Brain microvascular endothelial cell (primary cell): ENCODE results near the gene COMMD10.

Experiments used
- DNase-seq: peaks from one replicate; pipeline ENCODE4 v3.0.0-alpha.2; 2020
- H3K27ac ChIP-seq: fragments of 250-450 bp; sonication (Bioruptor Pico); 2 replicates; pipeline ENCODE4 v1.5.1; 2020; ENCODE audit warnings: mild to moderate bottlenecking, moderate library complexity
- H3K27me3 ChIP-seq: fragments of 250-450 bp; sonication (Bioruptor Pico); replicated peaks from 2 replicates; pipeline ENCODE4 v1.5.1; 2020; ENCODE audit warnings: mild to moderate bottlenecking
- H3K36me3 ChIP-seq: fragments of 250-450 bp; sonication (Bioruptor Pico); replicated peaks from 2 replicates; pipeline ENCODE4 v1.5.1; 2020; ENCODE audit warnings: mild to moderate bottlenecking
- H3K4me3 ChIP-seq: 2 replicates; pipeline ENCODE4 v1.5.1; 2011; ENCODE audit warnings: low read depth, mild to moderate bottlenecking, control low read depth, low read length, moderate library complexity
- in situ Hi-C: cut with HindIII; loops from 2 replicates; pipeline ENCODE4 v1.10.0; 2017; ENCODE audit warnings: low sequenced_read_pairs, low pct_ligation_motif_present
- TF ChIP-seq, protein P1 (sequence below): IDR thresholded peaks from 2 replicates; pipeline ENCODE4 v1.5.1; 2011; ENCODE audit warnings: low read depth, mild to moderate bottlenecking, moderate library complexity, low read length, control low read depth, inconsistent platforms; ENCODE audit errors: missing control alignments

Gene COMMD10

DNA sequence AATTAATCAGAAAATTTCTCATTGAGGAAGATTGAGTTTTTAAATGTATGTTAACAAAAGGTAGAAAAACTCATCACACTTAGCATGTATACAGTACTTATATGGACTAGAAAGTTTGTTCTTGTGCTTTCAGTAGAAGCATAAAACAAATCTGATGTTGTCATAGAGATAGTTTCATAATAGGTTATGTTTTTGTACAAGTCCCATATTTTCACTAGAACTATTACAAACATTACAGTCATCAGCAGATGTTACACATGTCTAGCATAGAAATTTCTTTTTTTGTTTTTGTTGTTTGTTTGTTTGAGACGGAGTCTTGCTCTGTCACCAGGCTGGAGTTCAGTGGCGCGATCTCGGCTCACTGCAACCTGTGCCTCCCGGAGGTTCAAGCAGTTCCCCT, 131.4 kb downstream of the COMMD10 start:
- no peak overlapping the region for H3K4me3 ChIP-seq
- TF ChIP-seq, protein P1, sequence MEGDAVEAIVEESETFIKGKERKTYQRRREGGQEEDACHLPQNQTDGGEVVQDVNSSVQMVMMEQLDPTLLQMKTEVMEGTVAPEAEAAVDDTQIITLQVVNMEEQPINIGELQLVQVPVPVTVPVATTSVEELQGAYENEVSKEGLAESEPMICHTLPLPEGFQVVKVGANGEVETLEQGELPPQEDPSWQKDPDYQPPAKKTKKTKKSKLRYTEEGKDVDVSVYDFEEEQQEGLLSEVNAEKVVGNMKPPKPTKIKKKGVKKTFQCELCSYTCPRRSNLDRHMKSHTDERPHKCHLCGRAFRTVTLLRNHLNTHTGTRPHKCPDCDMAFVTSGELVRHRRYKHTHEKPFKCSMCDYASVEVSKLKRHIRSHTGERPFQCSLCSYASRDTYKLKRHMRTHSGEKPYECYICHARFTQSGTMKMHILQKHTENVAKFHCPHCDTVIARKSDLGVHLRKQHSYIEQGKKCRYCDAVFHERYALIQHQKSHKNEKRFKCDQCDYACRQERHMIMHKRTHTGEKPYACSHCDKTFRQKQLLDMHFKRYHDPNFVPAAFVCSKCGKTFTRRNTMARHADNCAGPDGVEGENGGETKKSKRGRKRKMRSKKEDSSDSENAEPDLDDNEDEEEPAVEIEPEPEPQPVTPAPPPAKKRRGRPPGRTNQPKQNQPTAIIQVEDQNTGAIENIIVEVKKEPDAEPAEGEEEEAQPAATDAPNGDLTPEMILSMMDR: no peak
- H3K36me3 ChIP-seq: no peaks in the 10 kb centered on the region
- in situ Hi-C loops: no loop called here
- no peak for DNase-seq
- no peaks in the 10 kb centered on the region for H3K27me3 ChIP-seq
- H3K27ac ChIP-seq: no peak overlapping the region

DNA sequence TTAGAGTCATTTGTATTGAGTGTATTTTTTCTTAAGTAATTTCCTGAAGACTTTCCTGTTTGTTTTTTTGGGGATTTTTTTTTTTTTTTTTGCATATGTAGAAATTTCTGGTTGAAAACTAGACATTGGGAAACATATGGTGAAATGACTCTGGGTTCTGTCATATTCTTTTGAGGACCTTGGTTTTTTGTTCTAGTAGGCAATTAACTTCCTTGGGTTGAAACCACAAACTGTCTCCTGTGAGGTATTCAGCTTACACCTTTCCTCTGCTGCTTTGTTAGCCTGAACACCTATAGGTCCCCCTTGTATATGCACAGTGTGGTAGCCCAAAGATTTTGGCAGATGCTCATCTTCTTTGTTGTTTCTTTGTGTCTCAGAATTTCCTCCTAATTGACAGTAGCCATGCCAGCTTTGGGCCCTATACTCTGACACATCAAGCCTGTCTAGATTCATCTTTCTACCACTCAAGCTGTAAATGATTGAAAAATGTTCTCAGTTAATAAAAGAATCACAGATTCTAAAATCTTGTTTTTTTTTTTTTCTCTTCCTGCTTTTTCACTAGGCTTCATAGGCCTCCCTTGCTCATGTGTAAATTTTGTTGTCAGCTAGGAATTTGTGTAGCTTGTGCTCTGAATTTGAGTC, 140.6 kb downstream of the COMMD10 start:
- Histone ChIP-seq H3K27me3 (no peaks in the 10 kb centered on the region), H3K27ac (no peak overlapping the region), H3K4me3 (no peak overlapping the region), H3K36me3 (no peaks in the 10 kb centered on the region)
- DNase-seq: no peak
- in situ Hi-C loops: no loop called here
- TF ChIP-seq, protein P1: no peak

DNA sequence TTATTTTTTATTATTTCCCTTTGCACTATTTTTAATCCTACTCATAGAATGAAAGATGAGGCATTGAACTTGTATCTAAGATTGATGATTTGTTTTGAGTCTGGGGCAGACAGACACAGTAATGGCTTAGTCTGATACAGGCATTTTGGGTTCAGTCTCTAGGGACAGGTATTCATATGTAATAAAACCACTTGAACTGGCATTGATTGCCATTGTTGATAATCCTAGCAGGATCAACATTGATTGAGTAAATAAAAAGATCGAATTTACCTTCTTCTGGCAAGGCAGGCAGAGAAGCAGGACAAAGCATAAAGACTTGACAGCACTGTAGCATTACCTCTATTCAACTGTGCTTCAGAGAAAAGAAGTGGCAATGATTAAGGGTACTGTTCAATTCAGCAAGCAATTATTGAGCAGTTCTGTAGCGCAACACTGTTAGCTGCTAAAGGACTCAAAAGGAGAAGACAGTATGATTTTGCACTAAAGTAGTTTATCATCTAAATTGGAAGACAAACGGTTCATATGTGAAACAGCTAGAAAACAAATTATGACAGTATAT, 144.4 kb downstream of the COMMD10 start:
- in situ Hi-C loops: no loop called here
- DNase-seq: no peak
- TF ChIP-seq, protein P1: no peak
- Histone ChIP-seq H3K36me3 (no peaks in the 10 kb centered on the region), H3K4me3 (no peak overlapping the region), H3K27me3 (no peaks in the 10 kb centered on the region), H3K27ac (no peak overlapping the region)

DNA sequence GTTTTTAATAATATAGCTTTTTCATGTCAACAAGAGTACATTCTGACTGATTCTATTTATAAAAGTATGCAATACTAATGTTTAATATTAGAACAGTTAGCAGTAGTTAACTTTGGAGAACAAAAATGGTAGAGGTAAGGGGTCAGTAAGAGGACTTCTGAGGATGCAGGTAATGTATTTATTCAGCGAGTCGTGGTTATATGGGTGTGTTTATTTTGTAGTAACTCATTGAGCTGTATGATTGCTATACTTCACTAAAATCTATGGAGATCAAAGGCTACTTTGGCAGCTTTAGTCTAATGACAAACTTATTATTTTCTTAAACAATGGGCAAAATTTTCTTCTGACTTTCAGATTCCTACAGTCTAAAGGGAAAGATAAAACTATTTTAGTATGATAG, 146.5 kb downstream of the COMMD10 start:
- no peak for DNase-seq
- TF ChIP-seq, protein P1: no peak
- no peak overlapping the region for H3K27ac ChIP-seq
- H3K27me3 ChIP-seq: no peaks in the 10 kb centered on the region
- in situ Hi-C loops: no loop called here
- H3K4me3 ChIP-seq: no peak overlapping the region
- no peaks in the 10 kb centered on the region for H3K36me3 ChIP-seq

DNA sequence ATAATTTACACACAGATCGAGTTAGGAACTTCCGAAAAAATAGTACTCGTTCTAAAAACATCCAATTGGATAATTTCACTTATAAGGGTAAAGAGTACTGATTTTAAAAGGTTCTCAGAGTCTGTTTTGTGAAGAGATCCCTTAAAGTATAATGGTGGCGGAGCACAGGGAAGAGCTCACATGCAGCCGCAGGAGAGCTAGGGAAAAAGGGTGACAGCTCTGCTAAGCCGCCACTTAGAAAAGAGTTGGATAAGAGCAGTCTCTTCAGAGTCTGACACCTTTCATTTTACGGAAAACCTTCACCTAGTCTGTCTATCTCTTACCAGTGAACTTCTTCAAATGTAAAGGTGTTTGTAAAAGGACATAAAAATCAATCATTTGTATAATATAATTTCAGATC, 149.9 kb downstream of the COMMD10 start:
- H3K4me3 ChIP-seq: no peak overlapping the region
- no peak for DNase-seq
- in situ Hi-C loops: no loop called here
- no peaks in the 10 kb centered on the region for H3K27me3 ChIP-seq
- no peaks in the 10 kb centered on the region for H3K36me3 ChIP-seq
- no peak overlapping the region for H3K27ac ChIP-seq
- TF ChIP-seq, protein P1: no peak
